Neural crest cell (in vitro differentiated cells): Measurements from ENCODE around the gene KLK11. TPM values are rescaled to one million over a fixed set of nuclear protein-coding genes. Genes with fewer than 3 reads are reported as not detected.

ENCODE experiments used
- DNase-seq: peaks from one replicate; pipeline ENCODE4 v3.0.0; 2021; ENCODE audit warnings: low read depth, mixed read lengths, low spot score
- H3K27ac Mint-ChIP-seq: one replicate; pipeline ENCODE4 v1.8.0; 2021; ENCODE audit warnings: mild to moderate bottlenecking, mixed read lengths; ENCODE audit not compliant: unreplicated experiment
- H3K27me3 Mint-ChIP-seq: 2 replicates; pipeline ENCODE4 v1.8.0; 2021; ENCODE audit warnings: low read depth, mild to moderate bottlenecking, mixed read lengths
- H3K36me3 Mint-ChIP-seq: 2 replicates; pipeline ENCODE4 v1.8.0; 2021; ENCODE audit warnings: low read depth, mild to moderate bottlenecking, mixed read lengths
- H3K4me1 Mint-ChIP-seq: 2 replicates; pipeline ENCODE4 v1.8.0; 2021; ENCODE audit warnings: mixed read lengths
- H3K4me3 Mint-ChIP-seq: one replicate; pipeline ENCODE4 v1.8.0; 2021; ENCODE audit warnings: mild to moderate bottlenecking, mixed read lengths
- H3K9me3 Mint-ChIP-seq: 2 replicates; pipeline ENCODE4 v1.8.0; 2021; ENCODE audit warnings: mixed read lengths
- long read RNA-seq: library from polyadenylated mRNA; unstranded; transcript quantifications from one replicate; pipeline ENCODE4 v2.0.0, GENCODE V29; 2020
- total RNA-seq: library from RNA; stranded (reverse); gene quantifications from 2 replicates; pipeline ENCODE4 v1.2.1, GENCODE V29; 2021
- TF ChIP-seq, protein P1 (sequence below): fragments of 200-600 bp; sonication (generic); conservative IDR thresholded peaks from 2 replicates; pipeline ENCODE4 v1.5.0; 2021; ENCODE audit warnings: antibody characterized with exemption, mild to moderate bottlenecking

Gene KLK11, protein sequence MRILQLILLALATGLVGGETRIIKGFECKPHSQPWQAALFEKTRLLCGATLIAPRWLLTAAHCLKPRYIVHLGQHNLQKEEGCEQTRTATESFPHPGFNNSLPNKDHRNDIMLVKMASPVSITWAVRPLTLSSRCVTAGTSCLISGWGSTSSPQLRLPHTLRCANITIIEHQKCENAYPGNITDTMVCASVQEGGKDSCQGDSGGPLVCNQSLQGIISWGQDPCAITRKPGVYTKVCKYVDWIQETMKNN
- not detected in 2 replicates for total RNA-seq
- long read RNA-seq: 0 reads

DNA sequence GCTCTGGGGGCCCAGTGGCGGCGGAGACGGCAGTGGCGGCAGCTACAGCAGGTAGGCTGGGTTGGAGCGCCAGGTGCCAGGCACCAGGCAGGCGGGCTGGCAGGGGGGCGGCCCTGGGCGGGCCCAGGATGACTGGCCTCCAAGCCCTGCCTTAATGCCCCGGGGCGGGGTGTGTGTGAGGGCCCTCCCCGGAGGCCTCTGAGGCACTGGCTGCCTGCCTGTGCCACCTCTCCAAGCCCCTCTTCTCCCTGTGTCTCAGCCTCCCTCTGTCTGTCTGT is at the start of gene KLK11:
TSS of gene KLK11 (minus strand) at position 63 of the 278 bp plus-strand sequence. CDS start 985 bp downstream, outside the sequence.
- peaks cover 5% of the 10 kb centered on the region for H3K9me3 Mint-ChIP-seq
- no peak for DNase-seq
- H3K4me3 Mint-ChIP-seq: no peak within 1 kb of the TSS
- TF ChIP-seq, protein P1, sequence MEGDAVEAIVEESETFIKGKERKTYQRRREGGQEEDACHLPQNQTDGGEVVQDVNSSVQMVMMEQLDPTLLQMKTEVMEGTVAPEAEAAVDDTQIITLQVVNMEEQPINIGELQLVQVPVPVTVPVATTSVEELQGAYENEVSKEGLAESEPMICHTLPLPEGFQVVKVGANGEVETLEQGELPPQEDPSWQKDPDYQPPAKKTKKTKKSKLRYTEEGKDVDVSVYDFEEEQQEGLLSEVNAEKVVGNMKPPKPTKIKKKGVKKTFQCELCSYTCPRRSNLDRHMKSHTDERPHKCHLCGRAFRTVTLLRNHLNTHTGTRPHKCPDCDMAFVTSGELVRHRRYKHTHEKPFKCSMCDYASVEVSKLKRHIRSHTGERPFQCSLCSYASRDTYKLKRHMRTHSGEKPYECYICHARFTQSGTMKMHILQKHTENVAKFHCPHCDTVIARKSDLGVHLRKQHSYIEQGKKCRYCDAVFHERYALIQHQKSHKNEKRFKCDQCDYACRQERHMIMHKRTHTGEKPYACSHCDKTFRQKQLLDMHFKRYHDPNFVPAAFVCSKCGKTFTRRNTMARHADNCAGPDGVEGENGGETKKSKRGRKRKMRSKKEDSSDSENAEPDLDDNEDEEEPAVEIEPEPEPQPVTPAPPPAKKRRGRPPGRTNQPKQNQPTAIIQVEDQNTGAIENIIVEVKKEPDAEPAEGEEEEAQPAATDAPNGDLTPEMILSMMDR: no peak
- peaks cover 49% of the 10 kb centered on the region for H3K27me3 Mint-ChIP-seq
- H3K27ac Mint-ChIP-seq: no peak within 1 kb of the TSS
- H3K36me3 Mint-ChIP-seq: no peaks in the 10 kb centered on the region
- no peaks in the 10 kb centered on the region for H3K4me1 Mint-ChIP-seq

- no peak overlapping the region for H3K27ac Mint-ChIP-seq
- no peaks in the 10 kb centered on the region for H3K4me1 Mint-ChIP-seq
- H3K36me3 Mint-ChIP-seq: no peaks in the 10 kb centered on the region
- H3K9me3 Mint-ChIP-seq: no peaks in the 10 kb centered on the region
- H3K27me3 Mint-ChIP-seq: peaks cover 12% of the 10 kb centered on the region
- no peak for DNase-seq
- no peak overlapping the region for H3K4me3 Mint-ChIP-seq
- TF ChIP-seq, protein P1: no peak
Measured at GRCh38 chr19:51075998-51076397, 49.6 kb upstream of the KLK11 start.

- Mint-ChIP-seq H3K4me3 (no peak overlapping the region), H3K27me3 (peaks cover 8% of the 10 kb centered on the region), H3K9me3 (peaks cover 4% of the 10 kb centered on the region), H3K27ac (no peak overlapping the region), H3K36me3 (no peaks in the 10 kb centered on the region), H3K4me1 (no peaks in the 10 kb centered on the region)
- TF ChIP-seq, protein P1: no peak
- no peak for DNase-seq
Measured at GRCh38 chr19:51071095-51071405, 44.6 kb upstream of the KLK11 start.

GRCh38 chr19:51070334-51071094 is 44.1 kb upstream of the KLK11 start:
- no peak overlapping the region for H3K27ac Mint-ChIP-seq
- H3K4me3 Mint-ChIP-seq: no peak overlapping the region
- peaks cover 4% of the 10 kb centered on the region for H3K9me3 Mint-ChIP-seq
- peaks cover 8% of the 10 kb centered on the region for H3K27me3 Mint-ChIP-seq
- TF ChIP-seq, protein P1: no peak
- no peak for DNase-seq
- no peaks in the 10 kb centered on the region for H3K36me3 Mint-ChIP-seq
- no peaks in the 10 kb centered on the region for H3K4me1 Mint-ChIP-seq

DNA sequence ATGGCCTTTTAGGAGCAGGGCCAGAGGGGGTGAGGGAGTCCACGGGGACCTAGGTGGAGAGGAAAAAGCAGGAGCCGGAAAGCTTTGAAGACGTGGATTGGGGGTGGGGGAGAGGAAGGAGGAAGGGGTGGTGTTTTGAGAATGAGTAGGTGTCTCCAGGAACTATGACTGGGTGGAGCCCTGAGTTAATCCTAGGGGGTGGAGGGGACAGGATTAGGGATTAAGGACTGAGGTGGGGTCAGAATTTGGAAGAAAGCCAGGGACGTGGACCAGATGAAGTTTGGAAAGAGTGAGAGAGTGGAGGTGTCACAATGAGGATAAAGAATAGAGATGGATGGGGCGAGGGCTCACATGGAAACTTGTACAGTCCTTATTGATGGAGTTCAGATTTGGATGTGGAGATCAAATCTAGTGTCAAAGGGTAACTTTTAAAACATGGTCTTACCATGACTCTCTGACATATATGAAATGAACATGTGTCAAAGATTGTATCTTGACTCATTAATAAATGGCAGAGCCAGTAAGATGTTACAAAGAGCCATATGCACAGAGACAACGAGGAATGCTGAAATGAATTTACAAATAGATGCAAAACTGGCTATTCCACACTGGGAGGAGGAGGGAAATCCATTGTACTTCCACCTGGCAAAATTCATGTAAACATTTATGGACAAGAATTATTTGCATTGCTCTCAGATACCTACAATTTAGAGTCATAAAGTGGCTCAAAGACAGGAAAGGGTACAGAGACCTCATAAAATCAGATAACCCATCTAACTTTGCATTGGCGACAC is 40.2 kb upstream of the KLK11 start:
- Mint-ChIP-seq H3K4me1 (peaks cover 4% of the 10 kb centered on the region), H3K4me3 (no peak overlapping the region), H3K27me3 (peaks cover 32% of the 10 kb centered on the region), H3K27ac (no peak overlapping the region), H3K36me3 (no peaks in the 10 kb centered on the region), H3K9me3 (peaks cover 5% of the 10 kb centered on the region)
- TF ChIP-seq, protein P1: no peak
- DNase-seq: no peak
